HG02763 (cell line): ENCODE data around the gene POLR3B.

Experiments used
- ATAC-seq: cut with Tn5 transposase; IDR thresholded peaks from one replicate; pipeline ENCODE4 v1.9.1; 2021; ENCODE audit warnings: mild to moderate bottlenecking, moderate library complexity; ENCODE audit not compliant: unreplicated experiment

The POLR3B gene

DNA sequence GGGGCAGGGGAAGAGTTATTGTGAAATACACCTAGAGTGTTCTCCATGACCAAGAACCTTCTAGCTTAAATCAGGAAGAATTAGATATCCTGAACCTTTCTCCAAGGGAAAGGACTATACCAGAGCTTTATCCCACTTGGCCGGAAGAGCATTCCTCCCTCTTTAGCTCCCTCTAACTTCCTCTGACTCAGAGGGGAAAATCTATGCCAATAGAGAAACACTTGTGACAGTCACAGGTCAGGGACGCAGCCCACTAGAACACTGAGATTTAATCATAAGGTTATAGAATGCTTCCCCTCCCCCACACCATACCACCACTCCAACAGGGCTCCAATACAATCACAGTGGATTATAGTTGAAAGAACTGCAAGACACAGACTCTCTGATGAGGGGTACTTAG lies 169.8 kb downstream of the POLR3B start:
- ATAC-seq, result no peak

DNA sequence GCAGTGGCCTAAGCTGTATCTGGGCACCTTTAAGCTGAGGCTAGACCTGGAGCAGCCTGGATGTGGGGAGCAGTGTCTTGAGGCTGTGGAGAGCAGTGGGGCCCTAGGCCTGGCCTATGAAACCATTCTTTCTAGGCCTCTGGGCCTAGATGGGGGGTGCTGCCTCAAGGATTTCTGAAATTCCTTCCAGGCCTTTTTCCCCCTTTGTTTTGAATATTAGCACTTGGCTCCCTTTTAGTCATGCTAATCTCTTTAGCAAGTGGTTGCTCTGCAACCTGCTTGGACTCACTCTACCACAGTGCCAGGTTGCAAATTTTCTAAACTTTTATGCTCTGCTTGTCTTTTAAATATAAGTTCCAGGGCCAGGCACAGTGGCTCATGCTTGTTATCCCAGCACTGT lies 183.7 kb downstream of the POLR3B start:
- ATAC-seq, result no peak

DNA sequence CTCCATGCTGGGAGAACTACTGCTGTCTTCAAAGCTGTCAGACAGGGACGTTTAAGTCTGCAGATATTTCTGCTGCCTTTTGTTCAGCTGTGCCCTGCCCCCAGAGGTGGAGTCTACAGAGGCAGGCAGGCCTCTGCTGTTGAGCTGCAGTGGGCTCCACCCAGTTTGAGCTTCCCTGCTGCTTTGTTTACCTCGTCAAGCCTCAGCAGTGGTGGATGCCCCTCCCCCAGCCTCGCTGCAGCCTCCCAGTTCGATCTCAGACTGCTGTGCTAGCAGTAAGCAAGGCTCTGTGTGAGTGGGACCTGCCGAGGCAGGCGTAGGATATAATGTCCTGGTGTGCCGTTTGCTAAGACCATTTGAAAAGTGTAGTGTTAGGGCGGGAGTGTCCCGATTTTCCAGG lies 193.9 kb downstream of the POLR3B start:
- no peak for ATAC-seq

DNA sequence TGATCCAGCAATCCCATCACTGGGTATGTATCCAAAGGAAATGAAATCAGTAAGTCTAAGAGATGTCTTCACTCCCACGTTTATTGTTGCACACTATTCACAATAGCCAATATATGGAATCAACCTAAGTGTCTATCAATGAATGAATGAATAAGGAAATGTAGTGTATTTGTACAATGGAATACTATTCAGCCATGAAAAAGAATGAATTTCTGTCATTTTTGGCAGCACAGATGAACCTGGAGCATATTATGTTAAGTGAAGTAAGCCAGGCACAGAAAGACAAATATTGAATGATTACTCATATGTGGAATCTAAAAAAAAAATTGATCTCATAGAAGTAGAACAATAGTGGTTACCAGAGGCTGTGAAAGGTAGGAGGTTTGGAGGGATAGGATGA lies 194.7 kb downstream of the POLR3B start:
- no peak for ATAC-seq
